ENCODE results near the gene SIGLEC10. TPM values are rescaled to one million over a fixed set of nuclear protein-coding genes. Genes with fewer than 3 reads are reported as not detected.

Gene SIGLEC10
- total RNA-seq, 1 donor from 2014 or later = 17.4 TPM

DNA sequence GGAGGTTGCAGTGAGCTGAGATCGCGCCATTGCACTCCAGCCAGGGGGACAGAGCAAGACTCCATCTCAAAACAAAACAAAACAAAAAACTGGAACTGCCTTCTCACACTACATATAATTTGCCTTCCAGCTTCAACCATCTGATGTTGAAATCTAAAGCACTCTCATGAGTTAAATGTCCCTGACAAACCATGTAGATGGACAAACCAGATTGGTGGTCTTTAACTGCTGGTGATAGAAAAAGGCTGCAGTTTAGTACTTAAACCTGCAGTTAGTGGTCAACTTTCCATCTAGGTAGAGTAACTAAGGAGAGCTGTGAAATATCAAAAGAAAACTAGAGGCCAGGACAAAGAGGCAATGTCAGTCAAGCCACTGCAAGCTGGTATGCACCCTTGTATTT is 21.3 kb downstream of the SIGLEC10 start:
- Histone ChIP-seq H3K9me3 (no peaks in the 10 kb centered on the region), H3K27ac (no peak overlapping the region), H3K36me3 (no peaks in the 10 kb centered on the region), H3K27me3 (ENCODE audit: low read depth) (no peaks in the 10 kb centered on the region), H3K4me1 (peaks cover 11% of the 10 kb centered on the region), H3K4me3 (no peak overlapping the region)
- DNase-seq (no peak), ATAC-seq (no peak)
- TF ChIP-seq, protein P1, sequence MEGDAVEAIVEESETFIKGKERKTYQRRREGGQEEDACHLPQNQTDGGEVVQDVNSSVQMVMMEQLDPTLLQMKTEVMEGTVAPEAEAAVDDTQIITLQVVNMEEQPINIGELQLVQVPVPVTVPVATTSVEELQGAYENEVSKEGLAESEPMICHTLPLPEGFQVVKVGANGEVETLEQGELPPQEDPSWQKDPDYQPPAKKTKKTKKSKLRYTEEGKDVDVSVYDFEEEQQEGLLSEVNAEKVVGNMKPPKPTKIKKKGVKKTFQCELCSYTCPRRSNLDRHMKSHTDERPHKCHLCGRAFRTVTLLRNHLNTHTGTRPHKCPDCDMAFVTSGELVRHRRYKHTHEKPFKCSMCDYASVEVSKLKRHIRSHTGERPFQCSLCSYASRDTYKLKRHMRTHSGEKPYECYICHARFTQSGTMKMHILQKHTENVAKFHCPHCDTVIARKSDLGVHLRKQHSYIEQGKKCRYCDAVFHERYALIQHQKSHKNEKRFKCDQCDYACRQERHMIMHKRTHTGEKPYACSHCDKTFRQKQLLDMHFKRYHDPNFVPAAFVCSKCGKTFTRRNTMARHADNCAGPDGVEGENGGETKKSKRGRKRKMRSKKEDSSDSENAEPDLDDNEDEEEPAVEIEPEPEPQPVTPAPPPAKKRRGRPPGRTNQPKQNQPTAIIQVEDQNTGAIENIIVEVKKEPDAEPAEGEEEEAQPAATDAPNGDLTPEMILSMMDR (IDR thresholded peaks at IDR 0.05) = no peak
- intact Hi-C loops (cut with DNase I) = no loop called here

DNA sequence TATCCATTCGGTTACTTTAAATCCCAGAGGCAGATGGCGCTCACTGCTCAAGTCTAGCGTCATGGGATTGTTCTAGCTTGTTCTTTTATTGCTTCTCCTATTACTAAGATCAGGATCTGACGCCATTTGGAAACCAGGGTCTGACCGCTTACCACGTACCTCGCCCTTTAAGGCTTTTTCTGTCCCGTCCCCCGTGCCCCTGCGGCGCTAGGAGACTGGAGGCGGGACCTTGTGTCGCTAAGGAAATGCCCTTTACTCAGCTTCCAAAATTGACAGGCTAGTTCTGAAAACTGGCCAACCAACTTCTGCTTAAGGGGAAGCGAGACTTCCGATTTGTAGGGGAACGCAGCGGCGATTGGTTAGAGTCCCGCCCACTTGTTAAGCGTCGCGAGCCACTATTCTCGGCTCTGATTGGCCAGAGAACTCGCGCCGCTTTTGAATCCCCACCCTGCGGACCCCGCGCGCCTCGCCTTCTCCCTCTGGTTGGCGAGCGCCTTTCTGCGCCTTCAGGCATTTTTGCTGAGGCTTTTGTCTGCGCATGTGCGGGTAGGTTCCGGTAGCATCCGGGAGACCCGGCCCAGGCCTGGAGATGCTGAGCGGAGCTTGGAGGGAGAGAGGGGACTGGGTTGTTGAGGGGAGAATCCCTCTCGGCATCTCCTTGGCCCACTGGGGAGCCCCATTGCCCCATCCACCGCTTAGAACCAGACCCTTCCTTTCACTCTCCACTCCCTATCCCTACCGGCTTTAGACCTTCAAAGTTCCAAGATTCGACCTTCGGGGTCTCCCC is 23.2 kb downstream of the SIGLEC10 start:
- Histone ChIP-seq H3K27me3 (ENCODE audit: low read depth) (no peaks in the 10 kb centered on the region), H3K4me3 (peak overlapping the region; percentile 50), H3K4me1 (peaks cover 11% of the 10 kb centered on the region), H3K27ac (peak overlapping the region; percentile 80), H3K36me3 (no peaks in the 10 kb centered on the region), H3K9me3 (no peaks in the 10 kb centered on the region)
- peak; percentile 97 to 98 for ATAC-seq
- peak; percentile 95 for DNase-seq
- intact Hi-C loops (cut with DNase I) = no loop called here
- TF ChIP-seq, protein P1 (IDR thresholded peaks at IDR 0.05) = no peak

DNA sequence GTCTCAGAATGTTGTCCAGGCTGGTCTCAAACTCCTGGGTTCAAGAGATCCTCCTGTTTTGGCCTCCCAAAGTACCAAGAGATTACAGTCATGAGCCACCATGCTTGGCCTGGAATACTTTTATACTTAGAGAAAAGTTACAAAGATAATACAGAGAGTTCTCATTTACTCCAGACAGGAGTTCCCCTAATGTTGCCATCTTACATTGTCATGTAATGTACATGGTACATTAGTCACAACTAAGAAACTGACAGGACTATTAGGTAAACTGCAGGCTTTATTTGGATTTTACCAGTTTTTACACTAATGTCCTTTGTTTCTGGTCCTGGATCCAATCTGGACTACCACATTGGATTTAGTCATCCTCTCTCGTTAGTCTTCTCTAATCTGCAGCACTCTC is 24.7 kb downstream of the SIGLEC10 start:
- Histone ChIP-seq H3K36me3 (no peaks in the 10 kb centered on the region), H3K9me3 (no peaks in the 10 kb centered on the region), H3K4me3 (no peak overlapping the region), H3K4me1 (peaks cover 11% of the 10 kb centered on the region), H3K27me3 (ENCODE audit: low read depth) (no peaks in the 10 kb centered on the region), H3K27ac (no peak overlapping the region)
- ATAC-seq (no peak), DNase-seq (no peak)
- TF ChIP-seq, protein P1 (IDR thresholded peaks at IDR 0.05) = no peak
- intact Hi-C loops (cut with DNase I) = no loop called here

DNA sequence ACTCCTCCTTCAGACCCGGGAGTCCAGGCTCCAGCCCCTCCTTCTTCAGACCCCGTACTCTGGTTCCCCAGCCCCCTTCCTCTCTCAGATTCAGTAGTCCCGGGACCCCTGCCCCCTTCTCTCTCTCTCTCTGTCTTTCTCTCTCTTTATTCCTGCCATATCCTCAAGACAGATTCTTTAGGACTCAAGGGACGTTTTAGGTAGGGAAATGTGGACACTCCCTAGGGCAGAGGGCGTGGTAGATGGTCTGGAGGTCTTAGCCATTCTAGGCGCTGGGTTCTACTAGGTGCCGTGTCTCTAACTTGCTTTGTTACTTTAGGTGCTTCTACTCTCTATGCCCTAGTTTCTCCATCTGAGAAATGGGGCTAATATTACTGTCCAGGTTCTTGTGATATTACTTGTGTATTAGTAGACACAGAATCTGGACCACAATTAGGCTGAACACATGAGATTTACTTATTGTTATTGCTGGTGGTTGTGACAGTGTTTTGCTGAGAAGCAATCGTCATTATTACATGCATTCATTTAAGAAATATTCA is 26.3 kb downstream of the SIGLEC10 start:
- intact Hi-C loops (cut with DNase I) = no loop called here
- H3K4me3 ChIP-seq = no peak overlapping the region
- no peak overlapping the region for H3K27ac ChIP-seq
- no peaks in the 10 kb centered on the region for H3K27me3 ChIP-seq (ENCODE audit: low read depth)
- H3K36me3 ChIP-seq = no peaks in the 10 kb centered on the region
- TF ChIP-seq, protein P1 (IDR thresholded peaks at IDR 0.05) = no peak
- ATAC-seq (no peak), DNase-seq (no peak)
- peaks cover 11% of the 10 kb centered on the region for H3K4me1 ChIP-seq
- H3K9me3 ChIP-seq = no peaks in the 10 kb centered on the region

DNA sequence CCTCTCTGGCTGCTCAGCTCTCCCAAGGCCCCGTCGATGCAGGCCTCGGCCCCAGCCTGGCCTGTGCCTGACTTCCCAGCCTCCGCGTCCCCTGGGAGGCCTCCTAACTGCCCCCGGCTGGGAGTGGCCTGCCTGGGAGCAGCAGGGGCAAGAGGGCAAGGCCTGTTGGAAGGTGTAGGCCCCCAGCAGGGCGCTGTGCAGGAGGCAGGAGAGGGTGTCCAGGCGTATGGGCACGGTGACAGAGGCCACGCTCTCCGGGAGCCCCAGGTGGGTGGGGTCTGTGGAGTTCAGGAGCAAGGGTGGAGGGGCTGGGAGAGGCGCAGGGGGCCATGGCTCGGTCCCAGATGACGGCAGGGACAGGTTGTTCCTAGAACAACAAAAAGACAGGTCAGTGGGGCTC is 28.3 kb downstream of the SIGLEC10 start:
- Histone ChIP-seq H3K27me3 (ENCODE audit: low read depth) (no peaks in the 10 kb centered on the region), H3K9me3 (no peaks in the 10 kb centered on the region), H3K4me3 (no peak overlapping the region), H3K36me3 (no peaks in the 10 kb centered on the region), H3K27ac (no peak overlapping the region), H3K4me1 (no peaks in the 10 kb centered on the region)
- TF ChIP-seq, protein P1 (IDR thresholded peaks at IDR 0.05) = no peak
- ATAC-seq (no peak), DNase-seq (no peak)
- intact Hi-C loops (cut with DNase I) = no loop called here
